ENCODE measurements around the gene SFSWAP.

- TF ChIP-seq, protein P1, sequence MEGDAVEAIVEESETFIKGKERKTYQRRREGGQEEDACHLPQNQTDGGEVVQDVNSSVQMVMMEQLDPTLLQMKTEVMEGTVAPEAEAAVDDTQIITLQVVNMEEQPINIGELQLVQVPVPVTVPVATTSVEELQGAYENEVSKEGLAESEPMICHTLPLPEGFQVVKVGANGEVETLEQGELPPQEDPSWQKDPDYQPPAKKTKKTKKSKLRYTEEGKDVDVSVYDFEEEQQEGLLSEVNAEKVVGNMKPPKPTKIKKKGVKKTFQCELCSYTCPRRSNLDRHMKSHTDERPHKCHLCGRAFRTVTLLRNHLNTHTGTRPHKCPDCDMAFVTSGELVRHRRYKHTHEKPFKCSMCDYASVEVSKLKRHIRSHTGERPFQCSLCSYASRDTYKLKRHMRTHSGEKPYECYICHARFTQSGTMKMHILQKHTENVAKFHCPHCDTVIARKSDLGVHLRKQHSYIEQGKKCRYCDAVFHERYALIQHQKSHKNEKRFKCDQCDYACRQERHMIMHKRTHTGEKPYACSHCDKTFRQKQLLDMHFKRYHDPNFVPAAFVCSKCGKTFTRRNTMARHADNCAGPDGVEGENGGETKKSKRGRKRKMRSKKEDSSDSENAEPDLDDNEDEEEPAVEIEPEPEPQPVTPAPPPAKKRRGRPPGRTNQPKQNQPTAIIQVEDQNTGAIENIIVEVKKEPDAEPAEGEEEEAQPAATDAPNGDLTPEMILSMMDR (IDR thresholded peaks at IDR 0.05), result no peak
- TF ChIP-seq POLR2A (IDR thresholded peaks at IDR 0.05), result no peak
Measured at GRCh38 chr12:131754184-131754583, 43.3 kb downstream of the SFSWAP start.
